Right lobe of liver (tissue), 4 donors: Measurements from ENCODE around the gene MFSD2A.

ENCODE experiments used
- POLR2A ChIP-seq: fragments of 450-650 bp; IDR thresholded peaks from one replicate; pipeline ENCODE4 v1.6.1; 2017; ENCODE audit warnings: antibody characterized with exemption, mild to moderate bottlenecking
- TF ChIP-seq, protein P1 (sequence below), 4 donors: fragments of 200-600 bp in 3 of 4; fragments of 450-650 bp in 1 of 4; IDR thresholded peaks; one replicate each; pipeline versions ENCODE4 v1.5.1 to v1.8.0; 2016 to 2022; ENCODE audit warnings: antibody characterized with exemption in 4 of 4, mild to moderate bottlenecking in 2 of 4
- donor health status: DM: no; HTN: no; CAD: no.
- donor health status: DM: no; HTN: no; CAD: no.
- donor health status: DM: no; HTN: yes; CAD: no.

DNA sequence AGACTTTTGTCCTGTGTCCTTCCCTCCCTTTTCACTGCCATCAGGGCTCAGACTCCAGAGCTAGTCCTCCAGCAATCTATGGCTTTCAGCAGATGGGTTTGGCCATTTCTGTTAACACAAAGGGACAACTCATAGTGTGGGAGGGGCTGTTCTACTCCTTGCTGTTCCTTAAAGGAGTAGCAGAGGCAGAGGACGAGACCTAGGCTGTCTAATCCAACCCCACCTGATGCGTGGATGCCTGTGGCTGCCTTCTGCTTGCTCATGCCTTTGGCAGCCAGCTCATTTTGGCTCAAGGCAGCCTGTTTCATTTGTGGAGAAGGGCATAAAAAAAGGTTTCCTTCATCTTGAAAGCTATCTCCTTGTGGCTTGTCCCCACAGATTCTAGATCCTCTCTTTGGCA lies 27.0 kb downstream of the MFSD2A start:
- TF ChIP-seq, protein P1, sequence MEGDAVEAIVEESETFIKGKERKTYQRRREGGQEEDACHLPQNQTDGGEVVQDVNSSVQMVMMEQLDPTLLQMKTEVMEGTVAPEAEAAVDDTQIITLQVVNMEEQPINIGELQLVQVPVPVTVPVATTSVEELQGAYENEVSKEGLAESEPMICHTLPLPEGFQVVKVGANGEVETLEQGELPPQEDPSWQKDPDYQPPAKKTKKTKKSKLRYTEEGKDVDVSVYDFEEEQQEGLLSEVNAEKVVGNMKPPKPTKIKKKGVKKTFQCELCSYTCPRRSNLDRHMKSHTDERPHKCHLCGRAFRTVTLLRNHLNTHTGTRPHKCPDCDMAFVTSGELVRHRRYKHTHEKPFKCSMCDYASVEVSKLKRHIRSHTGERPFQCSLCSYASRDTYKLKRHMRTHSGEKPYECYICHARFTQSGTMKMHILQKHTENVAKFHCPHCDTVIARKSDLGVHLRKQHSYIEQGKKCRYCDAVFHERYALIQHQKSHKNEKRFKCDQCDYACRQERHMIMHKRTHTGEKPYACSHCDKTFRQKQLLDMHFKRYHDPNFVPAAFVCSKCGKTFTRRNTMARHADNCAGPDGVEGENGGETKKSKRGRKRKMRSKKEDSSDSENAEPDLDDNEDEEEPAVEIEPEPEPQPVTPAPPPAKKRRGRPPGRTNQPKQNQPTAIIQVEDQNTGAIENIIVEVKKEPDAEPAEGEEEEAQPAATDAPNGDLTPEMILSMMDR (IDR thresholded peaks at IDR 0.05): no peak
- no peak for TF ChIP-seq POLR2A
